ENCODE data around the gene SP4.

Gene SP4

GRCh38 chr7:21547501-21547900 is 119.6 kb downstream of the SP4 start:
- H3K27ac ChIP-seq (replicated peaks): no peak overlapping the region
- TF ChIP-seq, protein P1, sequence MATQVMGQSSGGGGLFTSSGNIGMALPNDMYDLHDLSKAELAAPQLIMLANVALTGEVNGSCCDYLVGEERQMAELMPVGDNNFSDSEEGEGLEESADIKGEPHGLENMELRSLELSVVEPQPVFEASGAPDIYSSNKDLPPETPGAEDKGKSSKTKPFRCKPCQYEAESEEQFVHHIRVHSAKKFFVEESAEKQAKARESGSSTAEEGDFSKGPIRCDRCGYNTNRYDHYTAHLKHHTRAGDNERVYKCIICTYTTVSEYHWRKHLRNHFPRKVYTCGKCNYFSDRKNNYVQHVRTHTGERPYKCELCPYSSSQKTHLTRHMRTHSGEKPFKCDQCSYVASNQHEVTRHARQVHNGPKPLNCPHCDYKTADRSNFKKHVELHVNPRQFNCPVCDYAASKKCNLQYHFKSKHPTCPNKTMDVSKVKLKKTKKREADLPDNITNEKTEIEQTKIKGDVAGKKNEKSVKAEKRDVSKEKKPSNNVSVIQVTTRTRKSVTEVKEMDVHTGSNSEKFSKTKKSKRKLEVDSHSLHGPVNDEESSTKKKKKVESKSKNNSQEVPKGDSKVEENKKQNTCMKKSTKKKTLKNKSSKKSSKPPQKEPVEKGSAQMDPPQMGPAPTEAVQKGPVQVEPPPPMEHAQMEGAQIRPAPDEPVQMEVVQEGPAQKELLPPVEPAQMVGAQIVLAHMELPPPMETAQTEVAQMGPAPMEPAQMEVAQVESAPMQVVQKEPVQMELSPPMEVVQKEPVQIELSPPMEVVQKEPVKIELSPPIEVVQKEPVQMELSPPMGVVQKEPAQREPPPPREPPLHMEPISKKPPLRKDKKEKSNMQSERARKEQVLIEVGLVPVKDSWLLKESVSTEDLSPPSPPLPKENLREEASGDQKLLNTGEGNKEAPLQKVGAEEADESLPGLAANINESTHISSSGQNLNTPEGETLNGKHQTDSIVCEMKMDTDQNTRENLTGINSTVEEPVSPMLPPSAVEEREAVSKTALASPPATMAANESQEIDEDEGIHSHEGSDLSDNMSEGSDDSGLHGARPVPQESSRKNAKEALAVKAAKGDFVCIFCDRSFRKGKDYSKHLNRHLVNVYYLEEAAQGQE (IDR thresholded peaks at IDR 0.05; ENCODE audit: insufficient replicate concordance, low read depth): no peak
- TF ChIP-seq SPI1 (IDR thresholded peaks at IDR 0.05; ENCODE audit: borderline replicate concordance, low read depth) (no peak), POLR2AphosphoS5 (IDR thresholded peaks at IDR 0.05; ENCODE audit: low read depth) (no peak), GABPA (IDR thresholded peaks at IDR 0.05; ENCODE audit: low read depth) (no peak)
- TF ChIP-seq, protein P2, sequence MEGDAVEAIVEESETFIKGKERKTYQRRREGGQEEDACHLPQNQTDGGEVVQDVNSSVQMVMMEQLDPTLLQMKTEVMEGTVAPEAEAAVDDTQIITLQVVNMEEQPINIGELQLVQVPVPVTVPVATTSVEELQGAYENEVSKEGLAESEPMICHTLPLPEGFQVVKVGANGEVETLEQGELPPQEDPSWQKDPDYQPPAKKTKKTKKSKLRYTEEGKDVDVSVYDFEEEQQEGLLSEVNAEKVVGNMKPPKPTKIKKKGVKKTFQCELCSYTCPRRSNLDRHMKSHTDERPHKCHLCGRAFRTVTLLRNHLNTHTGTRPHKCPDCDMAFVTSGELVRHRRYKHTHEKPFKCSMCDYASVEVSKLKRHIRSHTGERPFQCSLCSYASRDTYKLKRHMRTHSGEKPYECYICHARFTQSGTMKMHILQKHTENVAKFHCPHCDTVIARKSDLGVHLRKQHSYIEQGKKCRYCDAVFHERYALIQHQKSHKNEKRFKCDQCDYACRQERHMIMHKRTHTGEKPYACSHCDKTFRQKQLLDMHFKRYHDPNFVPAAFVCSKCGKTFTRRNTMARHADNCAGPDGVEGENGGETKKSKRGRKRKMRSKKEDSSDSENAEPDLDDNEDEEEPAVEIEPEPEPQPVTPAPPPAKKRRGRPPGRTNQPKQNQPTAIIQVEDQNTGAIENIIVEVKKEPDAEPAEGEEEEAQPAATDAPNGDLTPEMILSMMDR (IDR thresholded peaks at IDR 0.05; ENCODE audit: insufficient read depth, low read length): no peak
- no peak for DNase-seq (ENCODE audit: low read depth in 1 of 2, low spot score in 1 of 2)

DNA sequence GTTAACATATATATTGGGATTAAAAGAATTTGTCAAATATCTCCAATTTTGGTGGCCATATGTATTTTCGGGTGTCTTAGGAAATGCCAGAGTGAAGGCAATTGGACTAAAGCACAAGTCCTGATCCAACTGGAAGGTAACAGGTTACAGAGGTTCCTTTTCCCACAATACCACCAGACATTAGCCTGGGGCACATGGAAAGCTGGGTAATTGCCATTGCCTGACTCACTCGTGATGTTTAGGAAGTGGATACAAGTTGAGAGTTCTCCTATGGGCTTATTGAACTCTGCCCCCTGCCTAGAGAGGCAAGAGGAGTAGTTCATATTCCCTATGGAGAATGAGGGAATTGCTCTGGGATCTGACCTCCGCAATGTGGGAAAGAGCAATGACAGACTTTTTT is 120.6 kb downstream of the SP4 start:
- H3K4me3 ChIP-seq (replicated peaks; ENCODE audit: insufficient read depth, low read length): no peak overlapping the region
- no peak overlapping the region for H3K27ac ChIP-seq (replicated peaks)
- TF ChIP-seq GABPA (IDR thresholded peaks at IDR 0.05; ENCODE audit: low read depth): no peak
- no peak for TF ChIP-seq POLR2AphosphoS5 (IDR thresholded peaks at IDR 0.05; ENCODE audit: low read depth)
- TF ChIP-seq, protein P2 (IDR thresholded peaks at IDR 0.05; ENCODE audit: insufficient read depth, low read length): no peak
- TF ChIP-seq SPI1 (IDR thresholded peaks at IDR 0.05; ENCODE audit: borderline replicate concordance, low read depth): no peak
- TF ChIP-seq, protein P1 (IDR thresholded peaks at IDR 0.05; ENCODE audit: insufficient replicate concordance, low read depth): no peak
- H3K27me3 ChIP-seq (ENCODE audit: insufficient read depth, poor library complexity, severe bottlenecking): peaks cover 9% of the 10 kb centered on the region
- no peak for DNase-seq (ENCODE audit: low read depth in 1 of 2, low spot score in 1 of 2)

More at GRCh38 chr7:21547501-21547900, 119.6 kb downstream of the SP4 start:
- Histone ChIP-seq H3K27me3 (ENCODE audit: insufficient read depth, poor library complexity, severe bottlenecking) (peaks cover 19% of the 10 kb centered on the region), H3K4me3 (replicated peaks; ENCODE audit: insufficient read depth, low read length) (no peak overlapping the region)

GRCh38 chr7:21550076-21550475 is 122.2 kb downstream of the SP4 start:
- Histone ChIP-seq H3K27me3 (ENCODE audit: insufficient read depth, poor library complexity, severe bottlenecking) (peaks cover 2% of the 10 kb centered on the region), H3K4me3 (replicated peaks; ENCODE audit: insufficient read depth, low read length) (no peak overlapping the region), H3K27ac (replicated peaks) (no peak overlapping the region)
- DNase-seq (ENCODE audit: low read depth in 1 of 2, low spot score in 1 of 2): no peak
- TF ChIP-seq POLR2AphosphoS5 (IDR thresholded peaks at IDR 0.05; ENCODE audit: low read depth) (no peak), GABPA (IDR thresholded peaks at IDR 0.05; ENCODE audit: low read depth) (no peak), SPI1 (IDR thresholded peaks at IDR 0.05; ENCODE audit: borderline replicate concordance, low read depth) (no peak)
- TF ChIP-seq, protein P1 (IDR thresholded peaks at IDR 0.05; ENCODE audit: insufficient replicate concordance, low read depth): no peak
- TF ChIP-seq, protein P2 (IDR thresholded peaks at IDR 0.05; ENCODE audit: insufficient read depth, low read length): no peak

All from HL-60 (cell line).